Measurements from ENCODE around the gene RAPGEF1. TPM values are rescaled to one million over a fixed set of nuclear protein-coding genes. Genes with fewer than 3 reads are reported as not detected.

Gene RAPGEF1
- total and polyA plus RNA-seq, 9 of the 15 experiments (the other 6 are each of a cell fraction or from before 2014, with no cell fraction given): 0.06 to 44.1 (median 19.9) TPM

- TF ChIP-seq ELK3 (CRISPR knock-in tag; IDR thresholded peaks at IDR 0.05) (no peak), POLR3A (IDR thresholded peaks at IDR 0.05; ENCODE audit: borderline replicate concordance, extremely low read depth, insufficient read depth, insufficient read length) (no peak), ZBTB26 (CRISPR knock-in tag; IDR thresholded peaks at IDR 0.05) (no peak), MCM2 (IDR thresholded peaks at IDR 0.05; ENCODE audit: low read depth) (no peak), CGGBP1 (CRISPR knock-in tag; IDR thresholded peaks at IDR 0.05) (no peak), MYNN (IDR thresholded peaks at IDR 0.05) (no peak), MYNN (CRISPR knock-in tag; IDR thresholded peaks at IDR 0.05) (no peak), ZNF408 (CRISPR knock-in tag; IDR thresholded peaks at IDR 0.05; ENCODE audit: low read depth) (no peak), ZFP91 (CRISPR knock-in tag; IDR thresholded peaks at IDR 0.05) (no peak), SMC3 (conservative IDR thresholded peaks at IDR 0.05; ENCODE audit: insufficient read depth, low read depth, low read length) (no peak), PTRF (tag; IDR thresholded peaks at IDR 0.05) (no peak), DIDO1 (tag; IDR thresholded peaks at IDR 0.05; ENCODE audit: low read depth) (no peak), ATF4 (CRISPR knock-in tag; IDR thresholded peaks at IDR 0.05) (no peak), ZFP1 (CRISPR knock-in tag; IDR thresholded peaks at IDR 0.05) (no peak), BRCA1 (IDR thresholded peaks at IDR 0.05) (no peak), BRCA1 (CRISPR knock-in tag; IDR thresholded peaks at IDR 0.05) (0 out of 2 replicates have a peak, but pooled peaks have one; percentile 34), MED1 (CRISPR knock-in tag; IDR thresholded peaks at IDR 0.05; ENCODE audit: borderline replicate concordance) (no peak), TAF15 (IDR thresholded peaks at IDR 0.05; ENCODE audit: low read depth, low read length) (no peak), THRB (CRISPR knock-in tag; conservative IDR thresholded peaks at IDR 0.05) (no peak)
Observed at GRCh38 chr9:131530920-131531832, 208.7 kb downstream of the RAPGEF1 start, which contains the start of gene UCK1 (continued).
